Embryonic facial prominence (tissue), 1 donor: ENCODE results near the gene CDKN2AIPNL.
A peak's percentile ranks its signal among the peaks of the same experiment; 100 is the strongest.
"Not testable (repeated sequence)": the region's sequence is repeated elsewhere in the genome, so short reads cannot be mapped to it uniquely, and the experiment has no call there.

Experiments
- DNase-seq: peaks from one replicate; pipeline ENCODE4 v3.0.0-alpha.2; 2016; ENCODE audit errors: extremely low spot score

Gene CDKN2AIPNL

DNA sequence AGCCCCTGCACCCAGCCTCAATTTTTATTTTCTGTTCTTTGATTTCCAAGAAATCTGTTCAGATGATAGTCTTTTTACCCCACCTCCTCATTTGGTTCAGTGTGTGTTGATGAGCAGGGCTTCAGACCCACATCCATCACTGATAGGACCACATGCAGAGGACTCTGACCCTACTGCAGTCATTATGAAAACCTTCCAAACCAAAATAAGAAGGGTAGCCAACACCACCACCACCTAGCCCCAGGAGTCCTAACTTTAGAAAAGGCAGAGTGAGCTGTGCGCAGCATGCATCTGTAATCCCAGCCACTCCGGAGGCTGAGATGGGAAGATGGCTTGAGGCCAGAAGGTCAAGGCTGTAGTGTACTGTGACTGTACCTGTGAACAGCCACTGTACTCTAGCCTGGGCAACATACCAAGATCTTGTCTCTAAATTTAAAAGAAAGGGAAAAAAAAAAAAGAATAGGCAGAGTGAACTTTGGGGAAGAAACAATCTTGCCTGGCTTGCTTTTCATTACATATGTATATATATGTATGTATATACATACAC, 13.0 kb downstream of the CDKN2AIPNL start:
- no peak for DNase-seq

DNA sequence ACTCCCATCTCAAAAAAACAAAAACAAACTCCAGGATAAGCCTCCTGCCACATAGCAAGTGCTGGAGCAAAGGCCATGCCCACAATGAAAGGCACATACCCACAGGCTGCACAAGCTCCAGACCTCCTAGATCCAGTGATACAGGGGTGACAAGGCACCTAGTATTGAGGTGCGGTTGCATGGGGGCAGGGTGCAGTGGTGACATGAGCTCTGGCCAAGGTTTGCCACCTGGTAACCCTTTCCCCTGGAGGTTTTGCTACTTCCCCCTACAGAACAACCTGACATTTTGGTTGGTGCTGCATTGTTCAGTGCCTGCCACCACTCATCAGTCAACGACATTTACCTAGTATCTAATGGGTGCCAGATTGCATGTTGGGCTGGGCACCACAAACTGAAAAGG, 14.5 kb downstream of the CDKN2AIPNL start:
- no peak for DNase-seq

DNA sequence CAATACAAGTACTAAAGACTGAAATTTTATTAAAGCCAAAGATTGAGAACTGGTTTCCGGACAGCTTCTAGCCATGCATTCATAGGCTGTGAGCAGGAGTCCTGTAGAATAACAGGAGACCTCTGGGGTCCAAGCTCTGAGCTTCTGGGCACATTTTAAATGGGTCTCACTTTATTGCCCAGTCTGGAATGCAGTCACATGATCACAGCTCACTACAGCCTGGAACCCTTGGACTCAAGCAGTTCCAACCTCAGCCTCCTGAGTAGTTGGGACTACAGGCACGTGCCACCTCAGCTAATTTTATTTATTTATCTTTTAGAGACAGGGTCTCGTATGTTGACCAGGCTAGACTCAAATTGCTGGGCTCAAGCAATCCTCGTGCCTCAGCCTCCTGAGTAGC, 15.4 kb downstream of the CDKN2AIPNL start:
- no peak for DNase-seq

DNA sequence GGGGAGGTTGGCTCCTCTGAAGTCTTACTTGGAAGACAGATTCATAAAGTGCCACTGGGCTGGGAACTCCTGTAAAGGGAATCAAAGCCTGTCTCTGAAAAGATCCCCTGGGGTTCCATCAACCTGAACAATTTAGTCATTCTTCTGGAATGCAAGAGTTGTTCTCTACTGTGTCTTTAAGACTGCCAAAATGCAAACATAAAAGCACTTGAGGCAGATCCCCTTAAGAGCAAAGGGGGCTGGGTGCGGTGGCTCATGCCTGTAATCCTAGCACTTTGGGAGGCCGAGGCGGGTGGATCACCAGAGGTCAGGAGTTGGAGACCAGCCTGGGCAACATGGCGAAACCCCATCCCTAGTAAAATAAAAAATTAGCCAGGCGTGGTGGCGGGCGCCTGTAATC, 16.7 kb downstream of the CDKN2AIPNL start:
- DNase-seq, result no peak

DNA sequence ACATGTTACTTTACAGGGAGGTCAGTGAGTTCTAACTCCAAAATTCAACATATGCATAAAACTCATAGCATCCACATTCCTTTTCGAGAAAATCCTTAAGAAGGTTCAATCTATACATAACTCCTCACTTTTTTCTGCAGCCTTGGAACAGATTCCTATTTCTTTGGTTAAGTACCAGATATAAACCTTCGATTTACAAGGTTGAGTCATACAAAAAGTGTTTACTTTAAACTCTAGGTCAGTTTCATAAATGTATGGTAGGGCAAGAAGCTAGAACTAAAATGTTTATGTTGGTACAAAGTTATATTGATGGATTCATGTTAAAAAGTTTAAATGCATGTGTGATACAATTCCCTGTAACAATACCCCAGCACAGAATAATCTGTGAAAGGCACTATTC, 19.4 kb downstream of the CDKN2AIPNL start:
- DNase-seq, result no peak

DNA sequence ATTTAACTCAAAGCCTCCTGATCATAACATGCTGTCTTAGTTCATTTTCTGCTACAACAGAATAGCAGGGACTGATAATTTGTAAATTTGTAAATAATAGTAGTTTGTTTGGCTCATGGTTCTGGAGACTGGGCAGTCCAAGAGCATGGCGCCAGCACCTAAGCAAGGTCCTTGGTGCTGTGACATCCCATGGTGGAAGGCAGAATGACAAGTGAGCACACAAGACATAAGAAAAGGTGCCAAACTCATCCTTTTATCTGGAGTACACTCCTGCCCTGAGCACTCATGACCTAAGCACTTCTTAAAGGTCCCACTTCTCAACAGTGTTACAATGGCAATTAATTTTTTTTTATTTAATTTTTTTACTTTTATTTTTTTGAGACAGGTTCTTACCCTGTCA, 24.2 kb downstream of the CDKN2AIPNL start:
- DNase-seq, result no peak

DNA sequence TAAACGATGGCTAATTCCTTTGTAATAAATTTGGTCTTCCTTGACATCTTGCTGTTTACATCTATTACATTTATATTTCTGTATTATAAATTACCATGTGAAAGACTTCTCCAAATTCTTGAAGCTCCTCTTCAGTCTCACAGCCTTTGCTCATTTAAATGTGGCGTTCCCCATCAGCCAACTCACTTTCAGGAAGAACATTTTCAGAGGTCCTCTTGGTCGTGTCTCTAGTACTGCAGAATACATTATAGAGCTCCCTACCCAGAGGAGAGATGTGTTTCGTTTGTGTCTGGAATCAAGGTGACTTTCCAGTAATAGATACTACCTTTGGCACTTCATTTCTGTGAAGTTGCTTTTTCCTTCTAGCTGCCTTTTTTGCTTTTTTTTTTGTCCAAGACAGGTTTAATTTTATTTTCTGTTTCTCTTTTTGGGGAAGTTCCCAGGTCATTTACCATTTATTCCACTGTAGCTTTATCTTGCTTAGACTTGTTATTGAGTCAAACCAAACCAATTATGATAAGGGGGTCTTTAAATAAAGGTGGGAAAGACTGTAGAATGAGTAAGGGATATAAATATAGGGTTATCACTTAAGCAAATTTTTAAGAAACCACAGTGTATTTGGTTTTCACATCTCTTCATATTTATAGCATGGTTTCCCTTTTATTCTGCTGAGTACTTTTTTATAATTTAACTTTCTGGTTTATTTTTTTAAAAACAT, 27.5 kb downstream of the CDKN2AIPNL start:
- no peak for DNase-seq

DNA sequence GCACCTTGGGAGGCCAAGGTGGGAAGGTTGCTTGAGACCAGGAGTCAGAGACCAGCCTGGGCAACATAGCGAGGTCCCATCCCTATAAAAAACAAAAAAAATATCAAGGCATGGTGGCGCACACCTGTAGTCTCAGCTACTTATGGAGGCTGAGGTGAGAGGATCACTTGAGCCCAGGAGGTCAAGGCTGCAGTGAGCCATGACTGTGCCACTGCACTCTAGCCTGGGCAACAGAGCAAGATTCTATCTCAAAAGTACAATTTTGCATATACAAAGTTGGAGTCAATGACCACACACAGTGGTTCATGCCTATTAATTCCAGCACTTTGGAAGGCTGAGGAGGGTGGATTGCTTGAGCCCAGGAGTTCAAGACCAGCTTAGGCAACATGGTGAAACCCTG, 29.5 kb downstream of the CDKN2AIPNL start:
- not testable (repeated sequence) for DNase-seq

DNA sequence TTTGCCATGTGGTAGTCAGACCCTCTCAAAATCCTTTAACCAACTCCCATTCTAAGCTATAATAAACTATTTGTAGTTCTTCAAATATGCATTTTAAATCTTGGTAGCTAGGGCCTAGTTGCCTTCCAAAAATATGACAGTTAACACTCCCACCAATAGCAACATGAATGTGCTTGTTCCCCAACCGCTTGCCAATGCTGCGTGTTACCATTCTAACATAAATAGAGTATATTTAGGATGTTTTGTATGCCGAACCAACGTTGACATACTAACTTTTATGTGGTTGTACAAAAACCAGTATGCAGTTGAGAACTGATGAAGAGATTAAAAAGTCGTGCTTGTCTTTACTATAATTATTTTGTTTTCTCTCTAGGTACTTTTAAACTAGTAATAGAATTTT, 31.3 kb downstream of the CDKN2AIPNL start:
- DNase-seq, result no peak

DNA sequence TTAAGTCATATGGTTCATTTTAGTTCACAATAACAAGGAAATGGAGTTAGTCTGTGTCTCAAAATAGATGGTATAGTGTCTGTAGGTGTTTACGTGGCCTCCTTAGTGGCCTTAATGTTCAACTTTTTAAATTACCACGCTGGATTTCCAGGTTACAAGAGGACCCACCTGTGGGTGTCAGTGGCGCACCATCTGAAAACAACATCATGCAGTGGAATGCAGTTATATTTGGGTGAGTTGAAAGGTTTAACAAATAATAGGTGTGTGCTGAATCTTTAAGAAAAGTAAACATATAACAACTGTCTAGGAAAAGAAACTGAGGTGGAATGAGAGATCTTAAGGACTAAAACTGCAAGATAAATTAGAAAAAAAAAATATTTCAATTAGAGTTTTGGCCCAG, 37.4 kb downstream of the CDKN2AIPNL start:
- DNase-seq, result no peak

DNA sequence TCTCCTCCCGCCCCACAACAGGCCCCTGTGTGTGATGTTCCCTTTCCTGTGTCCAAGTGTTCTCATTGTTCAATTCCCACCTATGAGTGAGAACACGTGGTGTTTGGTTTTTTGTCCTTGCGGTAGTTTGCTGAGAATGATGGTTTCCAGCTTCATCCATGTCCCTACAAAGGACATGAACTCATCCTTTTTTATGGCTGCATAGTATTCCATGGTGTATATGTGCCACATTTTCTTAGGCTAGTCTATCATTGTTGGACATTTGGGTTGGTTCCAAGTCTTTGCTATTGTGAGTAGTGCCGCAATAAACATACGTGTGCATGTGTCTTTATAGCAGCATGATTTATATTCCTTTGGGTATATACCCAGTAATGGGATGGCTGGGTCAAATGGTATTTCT, 38.0 kb downstream of the CDKN2AIPNL start:
- DNase-seq, result not testable (repeated sequence)

DNA sequence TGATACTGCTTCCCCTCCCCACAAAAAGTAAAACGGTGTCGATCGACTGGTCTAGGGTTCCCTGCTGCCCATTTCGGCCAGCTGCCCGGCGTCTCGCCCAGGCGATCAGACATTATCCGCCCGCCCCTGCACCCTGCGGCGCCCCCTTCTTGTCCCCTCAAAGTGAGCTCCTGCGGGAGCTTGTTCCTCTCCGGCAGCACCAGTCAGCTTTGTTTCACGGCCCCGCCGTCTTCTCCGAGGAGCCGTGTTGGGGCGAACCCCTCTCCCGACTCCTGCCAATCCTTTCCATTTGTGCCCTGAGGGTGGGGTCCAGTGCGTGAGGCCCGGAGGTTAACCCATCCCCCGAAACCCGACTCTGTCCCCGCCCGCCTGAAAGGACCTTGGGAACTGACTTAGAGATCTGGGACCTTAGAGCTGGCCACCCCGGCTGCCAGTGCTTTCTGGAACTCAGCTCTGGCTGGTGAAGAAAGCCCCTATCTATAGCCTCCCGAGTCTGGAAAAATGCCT, 39.8 kb downstream of the CDKN2AIPNL start:
- peak; percentile 14 for DNase-seq

DNA sequence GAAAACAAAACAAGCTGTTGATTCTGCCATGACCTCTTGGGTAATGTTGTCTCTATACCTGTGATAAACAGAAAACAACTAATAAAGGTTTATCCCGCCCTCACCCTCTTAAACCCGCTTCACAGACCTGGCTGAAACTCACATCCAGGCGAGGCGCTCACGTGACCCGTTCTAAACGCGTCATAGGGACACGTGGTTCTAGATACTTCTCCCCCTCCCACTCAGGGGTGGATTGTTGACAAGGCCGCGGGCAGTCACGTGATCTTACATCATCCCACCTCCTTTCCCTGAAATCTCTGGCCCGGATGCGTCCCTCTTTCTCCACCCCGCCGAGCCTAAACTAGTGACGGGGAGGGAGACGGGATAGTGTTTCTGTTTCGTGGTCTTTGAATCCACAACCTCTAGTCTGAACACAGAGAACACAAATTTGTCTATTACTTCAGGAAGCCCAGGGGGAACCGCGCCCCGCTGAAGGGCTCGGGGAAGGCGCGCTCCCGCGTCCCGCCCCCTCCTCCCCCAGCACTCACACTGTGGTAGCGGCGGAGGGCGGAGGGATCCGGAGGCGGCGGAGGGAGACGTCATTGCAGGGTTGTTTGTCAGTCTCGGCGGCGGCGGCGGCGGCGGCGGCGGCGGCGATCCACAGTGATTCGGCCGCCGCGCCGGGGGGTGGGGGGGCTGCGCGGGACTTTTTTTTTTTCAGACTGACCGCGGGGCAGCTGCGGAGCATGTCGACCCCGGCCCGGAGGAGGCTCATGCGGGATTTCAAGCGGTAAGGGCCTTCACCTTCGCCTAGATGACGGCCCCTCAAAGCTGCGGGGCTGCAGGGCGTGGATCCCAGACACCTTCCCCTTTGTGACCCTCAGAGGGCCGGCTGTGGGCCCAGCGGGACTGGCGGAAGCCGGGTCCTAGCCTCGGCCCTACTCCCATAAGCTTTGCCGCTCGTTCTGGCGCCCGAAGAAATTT, 40.5 kb downstream of the CDKN2AIPNL start, which contains the start of gene UBE2B:
TSS of gene UBE2B (plus strand) at position 699 of the 963 bp plus-strand sequence. CDS start at position 726, 27 bp downstream.
- DNase-seq, result peak; percentile 100

DNA sequence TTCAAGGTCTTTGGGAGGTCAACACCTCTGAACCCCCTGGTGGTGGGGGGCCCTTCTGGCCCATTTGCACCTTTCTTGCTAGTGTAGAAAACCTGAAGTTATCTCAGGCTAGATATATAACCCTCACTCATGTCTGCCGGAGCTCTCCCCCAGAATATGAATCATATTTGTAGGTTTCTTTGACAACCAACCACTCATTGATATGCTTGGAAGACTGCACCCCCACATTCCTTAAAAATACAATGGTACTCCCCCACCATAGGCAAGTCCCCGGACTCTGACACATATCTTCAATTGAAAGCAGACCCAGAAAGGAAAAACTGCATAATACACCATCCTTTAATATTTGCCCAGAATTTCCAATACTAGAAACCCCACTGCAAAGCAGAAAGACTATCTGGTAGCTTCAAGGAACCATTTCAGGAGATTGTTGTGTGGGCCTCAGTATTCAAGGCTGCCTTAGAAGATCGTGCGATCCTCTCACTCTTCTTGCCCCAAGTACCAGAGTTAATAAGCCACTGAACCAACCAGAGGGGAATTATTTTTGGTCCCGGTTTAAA, 41.3 kb downstream of the CDKN2AIPNL start:
- no peak for DNase-seq

DNA sequence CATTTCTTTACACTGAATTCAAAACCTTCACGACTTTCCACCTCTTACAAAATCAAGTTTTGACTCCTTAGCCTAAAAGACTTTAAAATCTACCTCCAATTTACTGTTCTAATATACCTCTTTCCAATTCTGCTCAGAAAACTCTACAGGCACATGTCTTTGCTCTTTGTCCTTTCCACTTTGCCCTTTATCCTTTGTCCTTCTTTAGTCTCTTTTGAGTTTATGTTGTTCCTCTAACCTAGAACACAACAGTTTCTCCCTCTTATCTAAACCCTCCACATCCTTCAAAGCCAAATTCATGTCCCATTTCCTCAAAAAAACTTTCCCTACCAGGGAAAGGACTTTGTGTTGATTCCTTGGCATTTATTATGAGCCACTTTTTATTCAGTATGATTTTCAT, 46.1 kb downstream of the CDKN2AIPNL start:
- no peak for DNase-seq

DNA sequence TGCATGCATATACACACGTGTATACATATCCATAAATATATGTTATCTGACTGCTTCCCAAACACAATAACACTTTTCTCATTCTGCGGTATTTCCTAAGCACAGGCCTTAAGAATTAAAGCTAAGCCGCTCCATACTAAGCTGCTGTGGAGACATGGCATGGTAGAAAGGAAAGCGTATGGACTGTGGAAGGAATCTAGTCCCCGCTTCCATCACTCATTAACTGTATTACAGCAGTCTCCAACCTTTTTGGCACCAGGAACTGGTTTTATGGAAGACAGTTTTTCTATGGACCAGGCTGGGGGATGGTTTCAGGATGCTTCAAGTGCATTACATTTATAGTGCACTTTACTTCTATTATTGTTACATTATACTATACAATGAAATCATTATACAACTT, 56.0 kb downstream of the CDKN2AIPNL start:
- no peak for DNase-seq
